Activated CD4-positive, CD25-positive, alpha-beta regulatory T cell treated with anti-CD3 and anti-CD28 coated beads, Interleukin-2, amount 50 U/mL, for 72 hours (primary cell): ENCODE data around the gene ZCCHC2.

ENCODE experiments used
- DNase-seq: peaks from one replicate; pipeline ENCODE4 v3.0.0; 2021

Gene ZCCHC2

GRCh38 chr18:62583376-62583775 lies 60.6 kb downstream of the ZCCHC2 start:
- no peak for DNase-seq

GRCh38 chr18:62584241-62585120 lies 61.7 kb downstream of the ZCCHC2 start:
- DNase-seq, result peak; percentile 75

GRCh38 chr18:62585274-62586150 lies 62.7 kb downstream of the ZCCHC2 start:
- peak; percentile 58 for DNase-seq

- peak; percentile 79 for DNase-seq
Measured at GRCh38 chr18:62586151-62586774, 63.4 kb downstream of the ZCCHC2 start.

GRCh38 chr18:62586781-62587487 lies 64.1 kb downstream of the ZCCHC2 start:
- DNase-seq, result no peak

- no peak for DNase-seq
Measured at GRCh38 chr18:62587689-62588088, 64.9 kb downstream of the ZCCHC2 start.

- no peak for DNase-seq
Measured at GRCh38 chr18:62588217-62588616, 65.4 kb downstream of the ZCCHC2 start.

- DNase-seq, result no peak
Measured at GRCh38 chr18:62590799-62591590, 68.2 kb downstream of the ZCCHC2 start.

- no peak for DNase-seq
Measured at GRCh38 chr18:62596145-62597005, 73.5 kb downstream of the ZCCHC2 start.

- no peak for DNase-seq
Measured at GRCh38 chr18:62601871-62602270, 79.0 kb downstream of the ZCCHC2 start.

- no peak for DNase-seq
Measured at GRCh38 chr18:62602706-62603105, 79.9 kb downstream of the ZCCHC2 start.

- no peak for DNase-seq
Measured at GRCh38 chr18:62603211-62603610, 80.4 kb downstream of the ZCCHC2 start.

GRCh38 chr18:62603979-62604378 lies 81.2 kb downstream of the ZCCHC2 start:
- no peak for DNase-seq

GRCh38 chr18:62605685-62606084 lies 82.9 kb downstream of the ZCCHC2 start:
- no peak for DNase-seq

- DNase-seq, result no peak
Measured at GRCh38 chr18:62606106-62606505, 83.3 kb downstream of the ZCCHC2 start.

- no peak for DNase-seq
Measured at GRCh38 chr18:62607302-62607701, 84.5 kb downstream of the ZCCHC2 start.

- no peak for DNase-seq
Measured at GRCh38 chr18:62607708-62608428, 85.0 kb downstream of the ZCCHC2 start.

- DNase-seq, result no peak
Measured at GRCh38 chr18:62609764-62610163, 86.9 kb downstream of the ZCCHC2 start.

- no peak for DNase-seq
Measured at GRCh38 chr18:62610351-62610700, 87.5 kb downstream of the ZCCHC2 start.
